Right cardiac atrium (tissue), 5 donors: ENCODE measurements around the gene CNGA1. TPM values are rescaled to one million over a fixed set of nuclear protein-coding genes. Genes with fewer than 3 reads are reported as not detected.

Source experiments
- ATAC-seq, 2 donors: fragments of 200-7000 bp; cut with Tn5 transposase; one replicate each; pipeline versions ENCODE4 v1.8.0 to v1.9.1; 2020; ENCODE audit warnings: moderate library complexity in 2 of 2, mild to moderate bottlenecking in 1 of 2
- DNase-seq, 3 donors: peaks; one replicate each; pipeline ENCODE4 v3.0.0-alpha.2; 2020
- H3K27ac ChIP-seq: one replicate; pipeline ENCODE4 v1.5.1; 2013; ENCODE audit warnings: mild to moderate bottlenecking, low read length, control low read depth, moderate library complexity
- H3K27me3 ChIP-seq: one replicate; pipeline ENCODE4 v1.6.1; 2013; ENCODE audit not compliant: control insufficient read depth, insufficient read depth
- H3K4me1 ChIP-seq: one replicate; pipeline ENCODE4 v1.6.1; 2013; ENCODE audit warnings: low read length; ENCODE audit not compliant: control insufficient read depth, insufficient read depth
- H3K4me3 ChIP-seq: one replicate; pipeline ENCODE4 v1.5.1; 2013; ENCODE audit warnings: low read length, control low read depth
- H3K9me3 ChIP-seq: one replicate; pipeline ENCODE4 v1.6.1; 2013; ENCODE audit warnings: low read length; ENCODE audit not compliant: control insufficient read depth
- WGBS: extraction: QIAGEN DNeasy Blood & Tissue Kit; methylation state at CpG from one replicate; pipeline ENCODE4 v1.1.7; 2013; 5-methylcytosine and 5-hydroxymethylcytosine counted together
- intact Hi-C, 4 donors: fragments of 100-400 bp; cut with DNase I; formaldehyde crosslinking; loops; one replicate each; pipeline versions ENCODE4 v1.11.0 to v1.14.0; 2022 to 2023
- polyA plus RNA-seq: library from polyadenylated mRNA; stranded (reverse); fragments of 200-250 nt; gene quantifications from one replicate; pipeline ENCODE4 v1.2.3, GENCODE V29; 2013
- total RNA-seq, 4 donors: library from RNA; stranded (reverse); fragmentation: NEBNext Ultra II Directional; extraction: Animal tissue kit (Norgen Biotek cat#: 25700); gene quantifications; one replicate each; pipeline ENCODE4 v1.2.1, GENCODE V29; 2021
- donor health status: healthy with polysubstance abuse.
- donor health status: DM: no; HTN: yes; CAD: no.
- donor health status: DM: no; HTN: no; CAD: no.
- donor health status: DM: no; HTN: yes; CAD: no; lungs with severe emphysema.
- donor health status: DM: yes; HTN: yes; CAD: no.

Gene CNGA1
- total and polyA plus RNA-seq, 5 donors = 0.42 to 0.48 TPM; not detected in 3

DNA sequence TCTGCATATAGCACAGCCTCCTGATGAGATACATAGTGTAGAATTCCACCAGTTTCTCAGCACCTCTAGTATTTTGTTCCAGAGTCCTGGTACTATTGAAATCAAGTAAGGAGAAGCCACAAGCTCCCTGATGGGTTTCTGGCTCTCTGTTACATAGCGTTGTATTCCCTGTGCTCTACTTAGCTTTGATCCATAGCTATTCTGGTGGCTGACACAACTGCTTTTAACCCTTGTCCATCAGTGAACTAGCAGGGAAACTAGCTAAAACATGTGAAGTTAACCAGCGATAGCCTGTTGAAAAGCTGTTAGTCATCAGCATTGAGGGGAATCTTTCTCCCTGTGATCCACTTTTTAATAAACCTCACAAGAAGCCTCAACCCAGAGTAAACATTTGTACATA, 27.0 kb upstream of the CNGA1 start:
- H3K27me3 ChIP-seq = no peaks in the 10 kb centered on the region
- DNase-seq (no peak), ATAC-seq (no peak)
- H3K9me3 ChIP-seq = no peaks in the 10 kb centered on the region
- H3K27ac ChIP-seq = no peak overlapping the region
- intact Hi-C loops = no loop called here
- H3K4me3 ChIP-seq = no peak overlapping the region
- peaks cover 3% of the 10 kb centered on the region for H3K4me1 ChIP-seq
- WGBS = 71% methylated on average over 2 of the region's 2 CpGs

DNA sequence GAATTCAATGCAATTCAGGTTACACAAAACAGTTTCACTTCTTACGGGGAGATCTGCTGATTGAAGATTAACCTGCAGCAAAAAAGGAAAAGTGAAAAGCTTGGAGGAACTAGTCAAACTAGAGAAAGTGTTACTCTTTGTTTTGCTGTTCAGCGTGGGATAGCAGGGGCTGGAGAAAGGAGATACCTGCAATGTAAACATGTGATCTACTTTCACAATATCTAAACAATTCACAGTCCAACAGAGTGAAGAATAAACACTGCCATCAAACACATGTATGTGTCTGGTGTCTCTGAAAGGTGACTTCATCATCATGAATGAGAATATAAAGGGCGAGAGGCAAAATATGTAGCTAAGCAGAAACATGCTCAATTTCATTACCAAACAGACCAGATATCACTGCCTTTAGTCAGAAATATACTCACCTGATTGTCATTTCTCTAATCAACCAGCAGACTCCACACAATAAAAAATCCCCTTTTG, 26.5 kb upstream of the CNGA1 start:
- Histone ChIP-seq H3K27ac (no peak overlapping the region), H3K4me3 (no peak overlapping the region), H3K9me3 (no peaks in the 10 kb centered on the region), H3K27me3 (no peaks in the 10 kb centered on the region), H3K4me1 (peaks cover 3% of the 10 kb centered on the region)
- intact Hi-C loops = no loop called here
- no peak for ATAC-seq
- 71% methylated on average over 3 of the region's 3 CpGs for WGBS
- DNase-seq = no peak

DNA sequence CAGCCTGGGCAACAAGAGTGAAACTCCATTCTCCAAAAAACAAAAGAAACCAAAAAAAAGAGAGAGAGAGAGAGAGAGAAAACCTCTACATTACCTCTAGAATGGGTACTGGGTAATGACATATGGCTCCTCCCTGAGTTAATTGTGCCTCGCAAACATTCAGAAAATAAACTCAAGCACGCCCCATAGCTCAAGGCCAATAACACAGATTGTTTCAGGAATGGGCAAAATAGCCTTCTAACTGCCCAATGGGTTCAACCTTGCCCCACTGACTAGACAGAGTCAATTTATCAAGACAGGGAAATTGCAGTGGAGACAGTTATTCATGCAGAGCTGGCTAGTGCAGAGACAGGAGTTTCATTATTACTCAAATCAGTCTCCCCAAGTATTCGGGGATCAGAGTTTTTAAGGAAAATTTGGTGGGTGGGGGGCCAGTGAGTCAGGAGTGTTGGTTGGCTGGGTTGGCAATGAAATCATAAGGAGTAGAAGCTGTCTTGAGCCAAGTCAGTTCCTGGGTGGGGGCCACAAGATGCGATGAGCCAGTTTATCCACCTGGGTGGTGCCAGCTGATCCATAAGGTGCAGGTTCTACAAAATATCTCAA, 25.2 kb upstream of the CNGA1 start:
- intact Hi-C loops = no loop called here
- Histone ChIP-seq H3K27ac (no peak overlapping the region), H3K9me3 (no peaks in the 10 kb centered on the region), H3K27me3 (no peaks in the 10 kb centered on the region), H3K4me3 (no peak overlapping the region), H3K4me1 (no peaks in the 10 kb centered on the region)
- DNase-seq (no peak), ATAC-seq (peak in 1 of 2 donors; percentile 22)
- WGBS = 89% methylated on average over 4 of the region's 4 CpGs

DNA sequence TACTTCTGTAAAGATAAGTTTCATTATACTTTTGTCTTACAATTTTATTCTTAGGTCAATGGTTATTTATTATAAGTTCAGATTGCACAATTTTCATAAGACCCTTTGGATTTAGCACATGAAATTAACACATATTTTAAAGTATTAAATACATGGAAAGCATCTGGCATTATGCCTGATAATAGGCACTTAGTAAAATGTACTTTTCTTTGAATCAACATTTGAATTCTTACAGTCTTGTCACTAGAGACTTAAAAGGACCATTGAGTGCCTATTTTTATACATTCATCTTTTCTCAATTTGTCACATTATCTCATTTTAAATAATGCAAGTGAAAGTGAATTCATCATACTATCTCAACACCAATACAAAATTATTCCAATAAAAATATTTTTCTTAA, 23.1 kb upstream of the CNGA1 start:
- no peak overlapping the region for H3K4me3 ChIP-seq
- H3K4me1 ChIP-seq = no peaks in the 10 kb centered on the region
- DNase-seq (no peak), ATAC-seq (no peak)
- H3K27ac ChIP-seq = no peak overlapping the region
- H3K9me3 ChIP-seq = no peaks in the 10 kb centered on the region
- H3K27me3 ChIP-seq = no peaks in the 10 kb centered on the region
- intact Hi-C loops = no loop called here

DNA sequence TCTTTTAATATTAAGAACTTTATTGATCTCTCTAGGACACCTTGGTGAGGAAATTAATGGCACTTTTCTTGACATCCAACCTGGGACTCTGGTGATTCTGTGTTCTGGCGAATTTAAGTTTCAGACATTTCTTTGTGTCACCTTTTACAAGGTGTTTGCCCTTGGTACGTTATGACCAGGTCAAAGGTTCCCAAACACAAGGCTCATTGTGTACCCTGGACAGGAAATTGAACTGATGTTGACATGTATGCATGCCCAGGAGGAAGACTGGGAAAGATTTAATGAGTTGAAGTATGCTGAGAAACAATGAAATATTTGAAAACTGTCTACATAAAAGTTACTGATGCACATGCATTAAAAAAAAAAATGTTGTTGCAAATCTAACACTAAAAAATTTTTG, 22.2 kb upstream of the CNGA1 start:
- Histone ChIP-seq H3K4me1 (no peaks in the 10 kb centered on the region), H3K27ac (no peak overlapping the region), H3K9me3 (no peaks in the 10 kb centered on the region), H3K27me3 (no peaks in the 10 kb centered on the region), H3K4me3 (no peak overlapping the region)
- DNase-seq (no peak), ATAC-seq (no peak)
- intact Hi-C loops = no loop called here
- WGBS = 19% methylated on average over 2 of the region's 2 CpGs

DNA sequence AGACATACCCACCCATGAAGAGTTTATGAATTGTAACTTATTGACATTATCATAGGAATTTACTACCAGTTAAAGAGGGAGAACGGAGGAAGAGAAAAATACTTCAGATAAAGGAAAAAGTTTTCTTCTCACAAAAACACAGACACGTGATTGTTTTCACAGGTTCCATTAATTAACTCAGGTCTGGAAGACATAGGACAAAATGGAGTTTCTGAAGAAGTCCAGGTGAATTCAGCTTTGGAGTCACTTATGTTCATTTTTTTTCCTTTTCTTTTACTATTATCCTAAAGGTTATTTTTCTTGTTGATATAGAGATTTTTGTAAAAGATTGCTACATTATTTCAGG, 20.6 kb upstream of the CNGA1 start:
- Histone ChIP-seq H3K4me1 (no peaks in the 10 kb centered on the region), H3K9me3 (no peaks in the 10 kb centered on the region), H3K4me3 (no peak overlapping the region), H3K27ac (no peak overlapping the region), H3K27me3 (no peaks in the 10 kb centered on the region)
- intact Hi-C loops = no loop called here
- ATAC-seq (no peak), DNase-seq (no peak)
- WGBS = 65% methylated on average over 2 of the region's 2 CpGs

DNA sequence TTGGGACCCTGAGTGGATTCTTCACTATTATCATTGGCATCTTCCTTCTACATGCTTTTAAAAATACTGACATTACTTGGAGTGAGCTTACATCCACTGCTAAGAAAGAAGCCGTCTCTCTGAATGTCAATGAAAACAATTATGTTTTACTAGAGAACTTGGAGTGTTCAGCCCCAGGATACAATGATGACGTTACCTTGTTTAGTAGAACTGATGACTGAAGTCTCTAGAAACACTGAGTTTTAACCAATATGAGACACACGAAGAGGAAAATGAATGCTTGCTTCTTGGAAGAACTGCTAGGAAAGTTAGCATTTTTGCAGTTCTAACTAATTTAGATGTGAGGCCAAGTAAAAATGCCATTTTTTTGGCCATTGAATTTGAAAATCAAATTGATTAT, 19.5 kb upstream of the CNGA1 start:
- no peak for ATAC-seq
- intact Hi-C loops = no loop called here
- DNase-seq = no peak
- Histone ChIP-seq H3K9me3 (no peaks in the 10 kb centered on the region), H3K4me3 (no peak overlapping the region), H3K4me1 (no peaks in the 10 kb centered on the region), H3K27ac (no peak overlapping the region), H3K27me3 (no peaks in the 10 kb centered on the region)
- 85% methylated on average over 3 of the region's 3 CpGs for WGBS

DNA sequence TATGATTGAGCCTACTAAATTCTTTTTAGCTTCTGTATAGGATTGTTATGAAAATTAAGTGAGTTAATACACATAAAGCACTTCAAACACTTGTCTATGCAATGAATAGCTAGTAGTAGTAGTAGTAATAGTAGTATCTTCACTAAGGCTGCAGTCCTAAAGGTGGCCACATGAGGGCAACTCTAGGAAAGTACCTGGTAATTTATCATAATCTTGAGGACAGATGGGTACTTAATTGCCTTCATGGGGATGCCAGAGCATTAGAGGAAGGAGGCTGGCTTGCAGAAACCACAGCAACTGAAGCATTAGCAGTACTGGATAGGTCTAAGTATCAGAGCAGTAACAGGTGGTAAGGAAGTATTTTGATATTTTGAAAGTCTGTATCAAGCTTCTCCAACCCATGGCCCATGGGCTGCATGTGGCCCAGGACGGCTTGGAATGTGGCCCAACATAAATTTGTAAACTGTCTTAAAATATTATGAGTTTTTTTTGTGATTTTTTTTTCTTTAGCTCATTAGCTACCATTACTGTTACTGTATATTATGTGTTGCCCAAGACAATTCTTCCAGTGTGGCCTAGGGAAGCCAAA, 17.4 kb upstream of the CNGA1 start:
- 82% methylated on average over 1 of the region's 1 CpG for WGBS

DNA sequence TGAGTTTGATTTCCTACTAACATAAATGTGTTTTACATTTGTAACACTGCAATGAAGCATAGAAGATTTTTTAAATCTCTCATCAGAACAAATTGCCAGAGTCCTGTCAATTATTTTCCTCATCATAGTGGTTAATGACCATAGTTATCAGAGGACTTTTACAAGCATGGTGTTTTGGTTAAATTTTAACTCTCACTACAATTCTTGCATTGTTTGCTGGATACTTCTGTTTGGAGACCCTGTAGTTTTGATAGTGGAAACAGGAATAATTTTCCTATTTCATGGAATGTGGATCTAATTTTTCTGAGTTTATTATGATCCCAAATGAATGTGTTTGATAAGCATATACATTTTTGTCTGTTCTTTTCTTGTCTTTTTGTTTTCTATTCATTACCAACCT, 16.9 kb upstream of the CNGA1 start:
- Histone ChIP-seq H3K27me3 (no peaks in the 10 kb centered on the region), H3K4me1 (no peaks in the 10 kb centered on the region), H3K27ac (no peak overlapping the region), H3K9me3 (no peaks in the 10 kb centered on the region), H3K4me3 (no peak overlapping the region)
- intact Hi-C loops = no loop called here
- ATAC-seq = no peak
- DNase-seq = no peak

More for the DNA sequence above, 17.4 kb upstream of the CNGA1 start:
- DNase-seq (no peak), ATAC-seq (no peak)
- no peak overlapping the region for H3K4me3 ChIP-seq
- H3K9me3 ChIP-seq = no peaks in the 10 kb centered on the region
- H3K27ac ChIP-seq = no peak overlapping the region
- intact Hi-C loops = no loop called here
- no peaks in the 10 kb centered on the region for H3K4me1 ChIP-seq
- H3K27me3 ChIP-seq = no peaks in the 10 kb centered on the region

DNA sequence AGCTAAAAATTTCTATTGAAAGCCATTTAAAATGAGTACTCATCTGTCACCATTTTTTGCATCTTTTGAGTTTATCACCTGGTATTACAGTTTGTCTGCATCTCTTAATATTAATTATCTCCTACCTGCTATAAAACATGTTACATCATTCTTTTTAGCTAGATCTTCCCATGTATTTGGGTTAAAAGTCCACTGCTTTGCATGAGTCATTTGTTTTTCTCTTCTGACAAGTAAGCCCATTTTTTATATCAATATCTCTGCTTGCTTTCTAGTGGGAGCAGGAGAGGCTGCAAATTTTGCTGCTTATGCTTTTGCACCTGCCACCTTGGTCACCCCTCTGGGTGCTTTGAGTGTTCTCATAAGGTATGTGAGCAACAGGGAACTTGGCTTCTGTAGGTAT, 16.2 kb upstream of the CNGA1 start:
- Histone ChIP-seq H3K9me3 (no peaks in the 10 kb centered on the region), H3K4me3 (no peak overlapping the region), H3K4me1 (no peaks in the 10 kb centered on the region), H3K27me3 (no peaks in the 10 kb centered on the region), H3K27ac (no peak overlapping the region)
- DNase-seq (no peak), ATAC-seq (no peak)
- intact Hi-C loops = no loop called here

DNA sequence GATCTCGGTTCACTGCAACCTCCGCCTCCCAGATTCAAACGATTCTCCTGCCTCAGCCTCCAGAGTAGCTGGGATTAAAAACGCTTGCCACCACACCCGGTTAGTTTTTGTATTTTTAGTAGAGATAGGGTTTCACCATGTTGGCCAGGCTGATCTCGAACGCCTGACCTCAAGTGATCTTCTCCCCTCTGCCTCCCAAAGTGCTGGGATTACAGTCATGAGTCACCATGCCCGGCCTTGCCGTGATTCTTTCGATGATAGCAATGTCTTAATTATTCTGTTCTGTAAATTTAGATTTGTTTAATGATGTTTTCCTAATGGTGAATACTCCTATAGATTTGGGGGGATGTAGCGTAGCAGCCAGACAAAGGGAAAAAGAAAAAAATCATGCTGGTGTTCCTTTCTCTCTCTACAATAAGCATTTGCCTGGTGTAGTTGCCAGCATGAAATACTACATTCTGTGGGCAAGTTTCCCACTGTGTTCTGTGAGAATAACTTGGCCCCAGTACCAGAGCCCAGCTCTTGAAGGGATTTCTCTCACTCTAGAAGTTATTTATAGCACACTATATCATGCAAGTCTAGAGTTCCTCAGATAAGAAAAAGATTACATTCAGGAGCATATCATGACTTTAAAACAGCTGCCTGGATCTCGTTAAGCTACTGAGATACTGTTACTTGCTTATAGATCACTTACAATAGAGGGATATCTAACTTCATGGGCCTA, 15.5 kb upstream of the CNGA1 start:
- H3K4me3 ChIP-seq = no peak overlapping the region
- 42% methylated on average over 12 of the region's 12 CpGs for WGBS
- intact Hi-C loops = no loop called here
- H3K27me3 ChIP-seq = no peaks in the 10 kb centered on the region
- H3K4me1 ChIP-seq = no peaks in the 10 kb centered on the region
- ATAC-seq (peak; percentile 82 to 90), DNase-seq (no peak)
- H3K9me3 ChIP-seq = no peaks in the 10 kb centered on the region
- H3K27ac ChIP-seq = no peak overlapping the region
